ENCODE measurements around the gene TRIM26.

Gene TRIM26

GRCh38 chr6:30206799-30207618, 6.2 kb downstream of the TRIM26 start:
- no peaks in the 10 kb centered on the region for H3K27me3 ChIP-seq (ENCODE audit: control insufficient read depth in 1 of 2, insufficient read depth in 2 of 2, low read length in 2 of 2)
- H3K4me1 ChIP-seq (ENCODE audit: insufficient read depth, low read length): peaks cover 42% of the 10 kb centered on the region
- no peak overlapping the region for H3K9ac ChIP-seq (ENCODE audit: low read length)
- H3K27ac ChIP-seq (ENCODE audit: low read depth, low read length): no peak overlapping the region
- H3K9me3 ChIP-seq (ENCODE audit: low read length): no peaks in the 10 kb centered on the region
- H3K36me3 ChIP-seq (ENCODE audit: insufficient read depth, low read length): peaks cover 7% of the 10 kb centered on the region
- no peak overlapping the region for H3K4me3 ChIP-seq (ENCODE audit: low read depth in 1 of 2, low read length in 2 of 2)

- Histone ChIP-seq H3K27me3 (ENCODE audit: control insufficient read depth in 1 of 2, insufficient read depth in 2 of 2, low read length in 2 of 2) (no peaks in the 10 kb centered on the region), H3K36me3 (ENCODE audit: insufficient read depth, low read length) (peaks cover 7% of the 10 kb centered on the region), H3K4me1 (ENCODE audit: insufficient read depth, low read length) (peaks cover 33% of the 10 kb centered on the region), H3K9ac (ENCODE audit: low read length) (no peak overlapping the region), H3K4me3 (ENCODE audit: low read depth in 1 of 2, low read length in 2 of 2) (no peak overlapping the region), H3K9me3 (ENCODE audit: low read length) (no peaks in the 10 kb centered on the region), H3K27ac (ENCODE audit: low read depth, low read length) (no peak overlapping the region)
These were observed 7.1 kb downstream of the TRIM26 start for GRCh38 chr6:30206152-30206551.

- no peak overlapping the region for H3K4me3 ChIP-seq (ENCODE audit: low read depth in 1 of 2, low read length in 2 of 2)
- H3K9ac ChIP-seq (ENCODE audit: low read length): no peak overlapping the region
- peaks cover 14% of the 10 kb centered on the region for H3K36me3 ChIP-seq (ENCODE audit: insufficient read depth, low read length)
- H3K9me3 ChIP-seq (ENCODE audit: low read length): no peaks in the 10 kb centered on the region
- H3K4me1 ChIP-seq (ENCODE audit: insufficient read depth, low read length): peaks cover 22% of the 10 kb centered on the region
- no peaks in the 10 kb centered on the region for H3K27me3 ChIP-seq (ENCODE audit: control insufficient read depth in 1 of 2, insufficient read depth in 2 of 2, low read length in 2 of 2)
- no peak overlapping the region for H3K27ac ChIP-seq (ENCODE audit: low read depth, low read length)
These were observed 9.1 kb downstream of the TRIM26 start for GRCh38 chr6:30204116-30204515.

GRCh38 chr6:30202366-30202765, 10.8 kb downstream of the TRIM26 start:
- Histone ChIP-seq H3K36me3 (ENCODE audit: insufficient read depth, low read length) (peaks cover 30% of the 10 kb centered on the region), H3K4me3 (ENCODE audit: low read depth in 1 of 2, low read length in 2 of 2) (no peak overlapping the region), H3K9ac (ENCODE audit: low read length) (no peak overlapping the region), H3K27me3 (ENCODE audit: control insufficient read depth in 1 of 2, insufficient read depth in 2 of 2, low read length in 2 of 2) (no peaks in the 10 kb centered on the region), H3K9me3 (ENCODE audit: low read length) (no peaks in the 10 kb centered on the region), H3K27ac (ENCODE audit: low read depth, low read length) (no peak overlapping the region), H3K4me1 (ENCODE audit: insufficient read depth, low read length) (peaks cover 15% of the 10 kb centered on the region)

GRCh38 chr6:30200551-30201281, 12.5 kb downstream of the TRIM26 start:
- no peaks in the 10 kb centered on the region for H3K9me3 ChIP-seq (ENCODE audit: low read length)
- no peak overlapping the region for H3K4me3 ChIP-seq (ENCODE audit: low read depth in 1 of 2, low read length in 2 of 2)
- no peaks in the 10 kb centered on the region for H3K27me3 ChIP-seq (ENCODE audit: control insufficient read depth in 1 of 2, insufficient read depth in 2 of 2, low read length in 2 of 2)
- H3K4me1 ChIP-seq (ENCODE audit: insufficient read depth, low read length): no peaks in the 10 kb centered on the region
- no peak overlapping the region for H3K27ac ChIP-seq (ENCODE audit: low read depth, low read length)
- H3K9ac ChIP-seq (ENCODE audit: low read length): no peak overlapping the region
- H3K36me3 ChIP-seq (ENCODE audit: insufficient read depth, low read length): peaks cover 47% of the 10 kb centered on the region

GRCh38 chr6:30198166-30199084, 14.8 kb downstream of the TRIM26 start:
- no peak overlapping the region for H3K9ac ChIP-seq (ENCODE audit: low read length)
- H3K36me3 ChIP-seq (ENCODE audit: insufficient read depth, low read length): peaks cover 53% of the 10 kb centered on the region
- no peaks in the 10 kb centered on the region for H3K9me3 ChIP-seq (ENCODE audit: low read length)
- H3K4me1 ChIP-seq (ENCODE audit: insufficient read depth, low read length): no peaks in the 10 kb centered on the region
- no peaks in the 10 kb centered on the region for H3K27me3 ChIP-seq (ENCODE audit: control insufficient read depth in 1 of 2, insufficient read depth in 2 of 2, low read length in 2 of 2)
- no peak overlapping the region for H3K4me3 ChIP-seq (ENCODE audit: low read depth in 1 of 2, low read length in 2 of 2)
- H3K27ac ChIP-seq (ENCODE audit: low read depth, low read length): no peak overlapping the region

GRCh38 chr6:30196376-30196775, 16.8 kb downstream of the TRIM26 start:
- H3K9me3 ChIP-seq (ENCODE audit: low read length): no peaks in the 10 kb centered on the region
- H3K4me1 ChIP-seq (ENCODE audit: insufficient read depth, low read length): no peaks in the 10 kb centered on the region
- H3K27ac ChIP-seq (ENCODE audit: low read depth, low read length): no peak overlapping the region
- no peaks in the 10 kb centered on the region for H3K27me3 ChIP-seq (ENCODE audit: control insufficient read depth in 1 of 2, insufficient read depth in 2 of 2, low read length in 2 of 2)
- H3K4me3 ChIP-seq (ENCODE audit: low read depth in 1 of 2, low read length in 2 of 2): no peak overlapping the region
- H3K36me3 ChIP-seq (ENCODE audit: insufficient read depth, low read length): peaks cover 66% of the 10 kb centered on the region
- no peak overlapping the region for H3K9ac ChIP-seq (ENCODE audit: low read length)

GRCh38 chr6:30195951-30196350, 17.3 kb downstream of the TRIM26 start:
- Histone ChIP-seq H3K4me3 (ENCODE audit: low read depth in 1 of 2, low read length in 2 of 2) (no peak overlapping the region), H3K9me3 (ENCODE audit: low read length) (no peaks in the 10 kb centered on the region), H3K9ac (ENCODE audit: low read length) (no peak overlapping the region), H3K27ac (ENCODE audit: low read depth, low read length) (no peak overlapping the region), H3K36me3 (ENCODE audit: insufficient read depth, low read length) (peaks cover 69% of the 10 kb centered on the region), H3K27me3 (ENCODE audit: control insufficient read depth in 1 of 2, insufficient read depth in 2 of 2, low read length in 2 of 2) (no peaks in the 10 kb centered on the region), H3K4me1 (ENCODE audit: insufficient read depth, low read length) (no peaks in the 10 kb centered on the region)

GRCh38 chr6:30194797-30195690, 18.2 kb downstream of the TRIM26 start:
- H3K27me3 ChIP-seq (ENCODE audit: control insufficient read depth in 1 of 2, insufficient read depth in 2 of 2, low read length in 2 of 2): no peaks in the 10 kb centered on the region
- no peaks in the 10 kb centered on the region for H3K9me3 ChIP-seq (ENCODE audit: low read length)
- peaks cover 73% of the 10 kb centered on the region for H3K36me3 ChIP-seq (ENCODE audit: insufficient read depth, low read length)
- H3K9ac ChIP-seq (ENCODE audit: low read length): no peak overlapping the region
- no peaks in the 10 kb centered on the region for H3K4me1 ChIP-seq (ENCODE audit: insufficient read depth, low read length)
- no peak overlapping the region for H3K27ac ChIP-seq (ENCODE audit: low read depth, low read length)
- H3K4me3 ChIP-seq (ENCODE audit: low read depth in 1 of 2, low read length in 2 of 2): no peak overlapping the region

GRCh38 chr6:30192076-30192475, 21.1 kb downstream of the TRIM26 start:
- H3K4me1 ChIP-seq (ENCODE audit: insufficient read depth, low read length): no peaks in the 10 kb centered on the region
- peaks cover 76% of the 10 kb centered on the region for H3K36me3 ChIP-seq (ENCODE audit: insufficient read depth, low read length)
- H3K27ac ChIP-seq (ENCODE audit: low read depth, low read length): no peak overlapping the region
- H3K9me3 ChIP-seq (ENCODE audit: low read length): no peaks in the 10 kb centered on the region
- no peak overlapping the region for H3K9ac ChIP-seq (ENCODE audit: low read length)
- H3K27me3 ChIP-seq (ENCODE audit: control insufficient read depth in 1 of 2, insufficient read depth in 2 of 2, low read length in 2 of 2): no peaks in the 10 kb centered on the region
- H3K4me3 ChIP-seq (ENCODE audit: low read depth in 1 of 2, low read length in 2 of 2): no peak overlapping the region

All from muscle layer of colon (tissue), 2 donors.